HCT116 (cell line): ENCODE results near the gene ACTG2. TPM values are rescaled to one million over a fixed set of nuclear protein-coding genes. Genes with fewer than 3 reads are reported as not detected.

Experiments
- ATAC-seq: fragments of 200-7000 bp; cut with Tn5 transposase; 2 replicates; pipeline ENCODE4 v1.9.1; 2020; ENCODE audit warnings: mild to moderate bottlenecking, moderate library complexity
- BruUV-seq: library from RNA; stranded (reverse); fragments of 400-500 nt; replicated peaks from 2 replicates; lab custom pipeline; 2021; lab: Mats Ljungman, UMichigan
- CTCF ChIA-PET: fragments of 300-600 bp; sonication (Branson Sonifier 250); formaldehyde crosslinking; loops from one replicate; lab custom pipeline; 2021; ENCODE audit warnings: antibody characterized with exemption; lab: Charles Lee
- POLR2A ChIA-PET: fragments of 300-600, 350-600 bp; sonication (Branson Sonifier 250); formaldehyde crosslinking; loops from one replicate; lab custom pipeline; 2021; ENCODE audit warnings: antibody characterized with exemption; lab: Charles Lee
- RAD21 ChIA-PET, 2 experiments: fragments of 300-600 bp; sonication (Branson Sonifier 250); formaldehyde crosslinking; loops; one replicate each; lab custom pipeline; 2023; ENCODE audit warnings: low total read pairs in 2 of 2; ENCODE audit not compliant: uncharacterized antibody in 2 of 2, unreplicated experiment in 2 of 2, low non-redundant PET in 1 of 2; lab: Charles Lee
- DNase-seq: peaks from one replicate; pipeline ENCODE4 v3.0.0-alpha.2; 2010; ENCODE audit warnings: low read depth, low spot score
- H2AFZ ChIP-seq: fragments of 200-600 bp; shearing (Covaris generic), sonication (generic); 2 replicates; pipeline ENCODE4 v1.6.1; 2017; ENCODE audit warnings: low read depth, mixed run types, mixed read lengths, antibody characterized with exemption, low read length; ENCODE audit not compliant: poor library complexity, severe bottlenecking
- H3K27ac ChIP-seq: 2 replicates; pipeline ENCODE4 v1.5.1; 2012; ENCODE audit warnings: low read depth, low read length
- H3K27me3 ChIP-seq: fragments of 200-600 bp; sonication (generic); 2 replicates; pipeline ENCODE4 v1.6.1; 2016; ENCODE audit warnings: mixed run types, low read length, mixed read lengths; ENCODE audit not compliant: insufficient read depth
- H3K36me3 ChIP-seq, 2 experiments: fragments of 200-500 bp in 1 of 2; fragments of 200-600 bp in 1 of 2; sonication (Bioruptor generic) in 1 of 2; sonication (generic) in 1 of 2; 2 replicates each; pipeline versions ENCODE4 v1.5.1 to v1.6.1; 2014 to 2016; ENCODE audit warnings: low read length in 2 of 2, inconsistent platforms in 1 of 2, mixed read lengths in 1 of 2, mixed run types in 1 of 2; ENCODE audit not compliant: insufficient read depth in 2 of 2, control insufficient read depth in 1 of 2
- H3K4me1 ChIP-seq, 2 experiments: fragments of 200-600 bp in 1 of 2; sonication (generic) in 1 of 2; 2 replicates each; pipeline versions ENCODE4 v1.5.1 to v1.6.1; 2012 to 2017; ENCODE audit warnings: low read length in 2 of 2, inconsistent platforms in 1 of 2, mild to moderate bottlenecking in 1 of 2, mixed read lengths in 1 of 2, mixed run types in 1 of 2, moderate library complexity in 1 of 2; ENCODE audit not compliant: insufficient read depth in 2 of 2, control insufficient read depth in 1 of 2
- H3K4me2 ChIP-seq: fragments of 200-600 bp; sonication (generic); 2 replicates; pipeline ENCODE4 v1.6.1; 2017; ENCODE audit warnings: mixed run types, low read length, mixed read lengths
- H3K4me3 ChIP-seq, 2 experiments: fragments of 200-600 bp in 1 of 2; sonication (generic) in 1 of 2; replicated peaks in 1 of 2; 2 replicates each; pipeline ENCODE4 v1.5.1; 2011 to 2016; ENCODE audit warnings: low read length in 2 of 2, control low read depth in 1 of 2, low read depth in 1 of 2, mild to moderate bottlenecking in 1 of 2, mixed read lengths in 1 of 2, mixed run types in 1 of 2
- H3K79me2 ChIP-seq: fragments of 200-600 bp; sonication (generic); 2 replicates; pipeline ENCODE4 v1.6.1; 2017; ENCODE audit warnings: mild to moderate bottlenecking, mixed run types, low read length, moderate library complexity, mixed read lengths; ENCODE audit not compliant: insufficient read depth
- H3K9ac ChIP-seq: fragments of 200-600 bp; sonication (generic); 2 replicates; pipeline ENCODE4 v1.6.1; 2016; ENCODE audit warnings: low read length, mixed read lengths
- H3K9me2 ChIP-seq: fragments of 200-600 bp; sonication (generic), shearing (Covaris generic); 2 replicates; pipeline ENCODE4 v1.6.1; 2017; ENCODE audit warnings: mixed run types, mild to moderate bottlenecking, moderate library complexity; ENCODE audit not compliant: insufficient read depth
- H3K9me3 ChIP-seq, 2 experiments: fragments of 200-500 bp in 1 of 2; fragments of 200-600 bp in 1 of 2; sonication (Bioruptor generic) in 1 of 2; sonication (generic) in 1 of 2; 2 replicates each; pipeline ENCODE4 v1.6.1; 2014 to 2017; ENCODE audit warnings: low read length in 2 of 2, mixed read lengths in 2 of 2, inconsistent platforms in 1 of 2, low read depth in 1 of 2, mild to moderate bottlenecking in 1 of 2, mixed run types in 1 of 2, moderate library complexity in 1 of 2; ENCODE audit not compliant: control insufficient read depth in 1 of 2, insufficient read depth in 1 of 2
- H4K20me1 ChIP-seq: fragments of 200-600 bp; sonication (generic), shearing (Covaris generic); 2 replicates; pipeline ENCODE4 v1.6.1; 2017; ENCODE audit warnings: mixed run types, mild to moderate bottlenecking, moderate library complexity; ENCODE audit not compliant: insufficient read depth
- ATF3 ChIP-seq: IDR thresholded peaks from 2 replicates; pipeline ENCODE4 v1.6.1; 2012
- CBX3 ChIP-seq: IDR thresholded peaks from 2 replicates; pipeline ENCODE4 v1.6.1; 2012; ENCODE audit warnings: low read depth
- CTCF ChIP-seq, 3 experiments: fragments of 200-600 bp in 1 of 3; sonication (generic) in 1 of 3; IDR thresholded peaks in 2 of 3; conservative IDR thresholded peaks in 1 of 3; 2 replicates each; pipeline ENCODE4 v1.5.1; 2012 to 2017; ENCODE audit warnings: low read depth in 2 of 3, low read length in 2 of 3, antibody characterized with exemption in 1 of 3, borderline replicate concordance in 1 of 3, control low read depth in 1 of 3, mild to moderate bottlenecking in 1 of 3, mixed read lengths in 1 of 3, mixed run types in 1 of 3, moderate library complexity in 1 of 3; ENCODE audit not compliant: insufficient read depth in 1 of 3
- JUND ChIP-seq: IDR thresholded peaks from 2 replicates; pipeline ENCODE4 v1.6.1; 2012
- POLR2A ChIP-seq: IDR thresholded peaks from 2 replicates; pipeline ENCODE4 v1.7.0; 2011; ENCODE audit warnings: borderline replicate concordance; ENCODE audit not compliant: insufficient read depth, insufficient read length; ENCODE audit errors: extremely low read depth
- RAD21 ChIP-seq: IDR thresholded peaks from 2 replicates; pipeline ENCODE4 v1.6.1; 2012; ENCODE audit warnings: low read depth, mild to moderate bottlenecking
- REST ChIP-seq: IDR thresholded peaks from 2 replicates; pipeline ENCODE4 v1.6.1; 2012; ENCODE audit warnings: low read depth
- YY1 ChIP-seq: IDR thresholded peaks from 2 replicates; pipeline ENCODE4 v1.6.1; 2011; ENCODE audit warnings: low read length, low read depth, moderate library complexity, mild to moderate bottlenecking; ENCODE audit not compliant: insufficient replicate concordance; ENCODE audit errors: extremely low read depth
- ZBTB33 ChIP-seq: IDR thresholded peaks from 2 replicates; pipeline ENCODE4 v1.6.1; 2011; ENCODE audit warnings: mild to moderate bottlenecking, low read length, moderate library complexity; ENCODE audit not compliant: insufficient replicate concordance; ENCODE audit errors: extremely low read depth
- ZFX ChIP-seq: fragments of 450-650 bp; IDR thresholded peaks from 2 replicates; pipeline ENCODE4 v1.6.1; 2017
- intact Hi-C: fragments of 100-400 bp; cut with micrococcal nuclease; formaldehyde crosslinking; loops from 2 replicates; pipeline ENCODE4 v1.10.0; 2022
- total RNA-seq: library from RNA; stranded (reverse); gene quantifications from one replicate; pipeline ENCODE4 v1.2.1, GENCODE V29; 2021; ENCODE audit not compliant: unreplicated experiment

Gene ACTG2
- total RNA-seq, 1 experiment from 2014 or later = 0.89 TPM

- Histone ChIP-seq H3K4me3 (no peak overlapping the region), H3K4me1 (no peaks in the 10 kb centered on the region), H3K79me2 (no peaks in the 10 kb centered on the region), H3K9me3 (no peaks in the 10 kb centered on the region), H3K27ac (no peak overlapping the region), H3K36me3 (peaks cover 8 to 17% of the 10 kb centered on the region in 2 experiments; a peak in 2 of 4 replicates), H3K4me2 (no peak overlapping the region), H3K9ac (no peak overlapping the region), H3K27me3 (no peaks in the 10 kb centered on the region), H3K9me2 (no peaks in the 10 kb centered on the region), H4K20me1 (no peaks in the 10 kb centered on the region), H2AFZ (no peak overlapping the region)
- no peak for TF ChIP-seq CTCF (IDR thresholded peaks at IDR 0.05 in 2 of 3, conservative IDR thresholded peaks at IDR 0.05 in 1 of 3; ENCODE audit: borderline replicate concordance in 1 of 3, insufficient read depth in 1 of 3, low read depth in 2 of 3, low read length in 2 of 3)
- TF ChIP-seq POLR2A = no peak
- no peak for TF ChIP-seq JUND
- TF ChIP-seq RAD21 = no peak
- TF ChIP-seq CBX3 = no peak
- DNase-seq = no peak
- ChIA-PET CTCF (no interaction called here), POLR2A (no interaction called here), RAD21 (no interaction called here)
- intact Hi-C loops = no loop called here
- ATAC-seq = no peak
- BruUV-seq = no TSS peak
Measured at GRCh38 chr2:73962798-73963197, 70.0 kb downstream of the ACTG2 start.

GRCh38 chr2:73963385-73964120 is 70.7 kb downstream of the ACTG2 start:
- Histone ChIP-seq H3K9ac (no peak overlapping the region), H3K36me3 (peaks cover 6 to 10% of the 10 kb centered on the region in 2 experiments; a peak in 1 of 4 replicates), H3K4me3 (no peak overlapping the region), H3K27me3 (no peaks in the 10 kb centered on the region), H4K20me1 (no peaks in the 10 kb centered on the region), H3K4me2 (no peak overlapping the region), H3K9me2 (no peaks in the 10 kb centered on the region), H3K9me3 (no peaks in the 10 kb centered on the region), H3K4me1 (no peaks in the 10 kb centered on the region), H2AFZ (no peak overlapping the region), H3K27ac (no peak overlapping the region), H3K79me2 (no peaks in the 10 kb centered on the region)
- CTCF ChIA-PET = interaction anchor here (0.7 kb wide), 1 partner anchor 208 kb away, joined by 4 read pairs; no protein-coding TSS in a partner anchor
- POLR2A ChIA-PET = no interaction called here
- DNase-seq (no peak), ATAC-seq (no peak)
- no TSS peak for BruUV-seq
- intact Hi-C loops = no loop called here
- RAD21 ChIA-PET = no interaction called here
- TF ChIP-seq JUND (no peak), POLR2A (no peak), ZFX (no peak), ZBTB33 (no peak), YY1 (no peak), REST (no peak), ATF3 (no peak)
